Gastroesophageal sphincter (tissue), 4 donors: ENCODE data around the gene INO80C. TPM values are rescaled to one million over a fixed set of nuclear protein-coding genes. Genes with fewer than 3 reads are reported as not detected.

Source experiments
- ATAC-seq: fragments of 150-250 bp; one replicate; pipeline ENCODE4 v1.9.1; 2016; ENCODE audit warnings: mild to moderate bottlenecking, moderate library complexity
- H3K27ac ChIP-seq, 4 donors: fragments of 200-600 bp; sonication (generic) in 3 of 4; 1 replicate in 3 of 4; 2 replicates in 1 of 4; pipeline ENCODE4 v1.5.1; 2016 to 2019
- H3K27me3 ChIP-seq: fragments of 200-600 bp; sonication (generic); one replicate; pipeline ENCODE4 v1.5.1; 2019
- H3K36me3 ChIP-seq, 2 donors: fragments of 200-600 bp; sonication (generic); one replicate each; pipeline ENCODE4 v1.5.1; 2019; ENCODE audit warnings: control low read depth in 1 of 2
- H3K4me1 ChIP-seq, 3 donors: fragments of 200-600 bp; sonication (generic); 1 replicate in 2 of 3; 2 replicates in 1 of 3; pipeline ENCODE4 v1.5.1; 2016 to 2019; ENCODE audit warnings: control low read depth in 2 of 3
- H3K4me3 ChIP-seq, 2 donors: fragments of 200-600 bp; sonication (generic); one replicate each; pipeline ENCODE4 v1.5.1; 2019; ENCODE audit warnings: mild to moderate bottlenecking in 1 of 2, moderate library complexity in 1 of 2
- H3K9me3 ChIP-seq, 3 donors: fragments of 200-600 bp; sonication (generic); one replicate each; pipeline ENCODE4 v1.5.1; 2017 to 2019; ENCODE audit warnings: control low read depth in 2 of 3
- EP300 ChIP-seq: sonication (generic); formaldehyde crosslinking; IDR thresholded peaks from one replicate; pipeline ENCODE4 v1.6.1; 2017; ENCODE audit warnings: antibody characterized with exemption, mild to moderate bottlenecking
- POLR2A ChIP-seq, 2 donors: fragments of 450-650 bp; IDR thresholded peaks; one replicate each; pipeline ENCODE4 v1.6.1; 2017; ENCODE audit warnings: antibody characterized with exemption in 2 of 2, mild to moderate bottlenecking in 2 of 2, moderate library complexity in 1 of 2
- POLR2AphosphoS5 ChIP-seq: sonication (generic); formaldehyde crosslinking; IDR thresholded peaks from one replicate; pipeline ENCODE4 v1.6.1; 2017; ENCODE audit warnings: antibody characterized with exemption
- WGBS, 2 donors: methylation state at CpG; one replicate each; pipeline ENCODE4 v1.1.5; 2018; ENCODE audit warnings: low coverage in 1 of 2; 5-methylcytosine and 5-hydroxymethylcytosine counted together
- total RNA-seq, 4 donors: library from RNA; depleted of rRNA; stranded (reverse); fragments of >200 nt; gene quantifications; one replicate each; pipeline ENCODE4 v1.1.0, GENCODE V29; 2016
- TF ChIP-seq, protein P1 (sequence below), 4 experiments: fragments of 200-600 bp in 2 of 4; fragments of 450-650 bp in 2 of 4; sonication (generic) in 1 of 4; IDR thresholded peaks; one replicate each; pipeline ENCODE4 v1.5.1; 2017 to 2019; ENCODE audit warnings: antibody characterized with exemption in 4 of 4, mild to moderate bottlenecking in 2 of 4, moderate library complexity in 2 of 4

Gene INO80C
- total RNA-seq, 4 donors from 2014 or later: 5.8 to 13.6 (median 8.6) TPM

DNA sequence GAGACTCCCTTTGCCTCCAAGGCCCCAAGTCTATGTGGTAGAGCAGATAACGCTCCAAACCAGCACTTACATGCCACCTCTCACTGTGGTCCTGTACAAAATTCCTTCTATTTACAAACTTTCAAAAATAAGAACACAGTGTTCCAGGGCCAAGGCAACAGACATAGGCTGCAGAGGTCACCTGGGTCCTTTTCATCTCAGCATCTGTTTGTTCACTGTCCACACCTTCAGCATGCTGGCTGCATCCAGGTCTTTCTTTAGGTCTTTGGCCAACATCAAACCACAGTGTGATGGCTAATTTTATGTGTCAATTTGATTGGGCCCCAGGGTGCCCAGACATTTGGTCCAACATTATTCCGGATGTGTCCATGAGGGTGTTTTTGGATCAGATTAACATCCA is 20.0 kb upstream of the INO80C start:
- no peak for TF ChIP-seq POLR2AphosphoS5
- TF ChIP-seq EP300: no peak
- no peak for TF ChIP-seq POLR2A (IDR thresholded peaks at IDR 0.05)
- TF ChIP-seq, protein P1, sequence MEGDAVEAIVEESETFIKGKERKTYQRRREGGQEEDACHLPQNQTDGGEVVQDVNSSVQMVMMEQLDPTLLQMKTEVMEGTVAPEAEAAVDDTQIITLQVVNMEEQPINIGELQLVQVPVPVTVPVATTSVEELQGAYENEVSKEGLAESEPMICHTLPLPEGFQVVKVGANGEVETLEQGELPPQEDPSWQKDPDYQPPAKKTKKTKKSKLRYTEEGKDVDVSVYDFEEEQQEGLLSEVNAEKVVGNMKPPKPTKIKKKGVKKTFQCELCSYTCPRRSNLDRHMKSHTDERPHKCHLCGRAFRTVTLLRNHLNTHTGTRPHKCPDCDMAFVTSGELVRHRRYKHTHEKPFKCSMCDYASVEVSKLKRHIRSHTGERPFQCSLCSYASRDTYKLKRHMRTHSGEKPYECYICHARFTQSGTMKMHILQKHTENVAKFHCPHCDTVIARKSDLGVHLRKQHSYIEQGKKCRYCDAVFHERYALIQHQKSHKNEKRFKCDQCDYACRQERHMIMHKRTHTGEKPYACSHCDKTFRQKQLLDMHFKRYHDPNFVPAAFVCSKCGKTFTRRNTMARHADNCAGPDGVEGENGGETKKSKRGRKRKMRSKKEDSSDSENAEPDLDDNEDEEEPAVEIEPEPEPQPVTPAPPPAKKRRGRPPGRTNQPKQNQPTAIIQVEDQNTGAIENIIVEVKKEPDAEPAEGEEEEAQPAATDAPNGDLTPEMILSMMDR (IDR thresholded peaks at IDR 0.05): no peak
- Histone ChIP-seq H3K9me3 (no peaks in the 10 kb centered on the region), H3K4me3 (no peak overlapping the region), H3K27me3 (no peaks in the 10 kb centered on the region), H3K27ac (no peak overlapping the region), H3K4me1 (peaks cover 0 to 14% (median 0%) of the 10 kb centered on the region in 3 donors), H3K36me3 (no peaks in the 10 kb centered on the region)
- 100% methylated on average over 1 to 2 of the region's 2 CpGs for WGBS, 2 donors
- no peak for ATAC-seq

- Histone ChIP-seq H3K4me1 (peaks cover 0 to 14% (median 0%) of the 10 kb centered on the region in 3 donors), H3K27me3 (no peaks in the 10 kb centered on the region), H3K27ac (no peak overlapping the region), H3K36me3 (no peaks in the 10 kb centered on the region), H3K9me3 (no peaks in the 10 kb centered on the region), H3K4me3 (no peak overlapping the region)
- WGBS, 2 donors: 49 to 60% methylated on average over 2 to 3 of the region's 3 CpGs
- ATAC-seq: no peak
- TF ChIP-seq EP300 (no peak), POLR2AphosphoS5 (no peak), POLR2A (IDR thresholded peaks at IDR 0.05) (no peak)
- TF ChIP-seq, protein P1 (IDR thresholded peaks at IDR 0.05): no peak
Observed at GRCh38 chr18:35516789-35517188, 19.0 kb upstream of the INO80C start.

DNA sequence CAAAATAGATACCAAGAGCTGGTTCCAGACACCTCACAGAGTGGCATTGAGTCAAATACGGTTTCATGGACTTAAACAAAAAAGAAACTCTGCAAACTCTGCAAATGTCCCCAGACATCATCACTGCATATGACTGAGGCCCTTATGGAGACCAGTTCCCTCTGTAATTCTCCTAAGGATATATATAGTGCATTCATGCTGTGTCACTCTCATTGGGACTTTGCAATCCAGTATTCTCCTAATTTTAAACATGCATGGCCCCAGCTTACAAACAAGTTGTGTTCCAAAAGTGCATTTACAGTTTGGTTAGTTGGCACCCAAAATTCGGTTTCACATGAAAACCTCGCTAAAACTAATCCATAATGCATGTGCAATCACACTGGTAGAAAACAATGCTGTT is 18.6 kb upstream of the INO80C start:
- Histone ChIP-seq H3K4me1 (peaks cover 0 to 14% (median 0%) of the 10 kb centered on the region in 3 donors), H3K9me3 (no peaks in the 10 kb centered on the region), H3K27me3 (no peaks in the 10 kb centered on the region), H3K4me3 (no peak overlapping the region), H3K27ac (no peak overlapping the region), H3K36me3 (no peaks in the 10 kb centered on the region)
- TF ChIP-seq POLR2AphosphoS5: no peak
- ATAC-seq: no peak
- WGBS, 2 donors: 87 to 88% methylated on average over 3 of the region's 3 CpGs

DNA sequence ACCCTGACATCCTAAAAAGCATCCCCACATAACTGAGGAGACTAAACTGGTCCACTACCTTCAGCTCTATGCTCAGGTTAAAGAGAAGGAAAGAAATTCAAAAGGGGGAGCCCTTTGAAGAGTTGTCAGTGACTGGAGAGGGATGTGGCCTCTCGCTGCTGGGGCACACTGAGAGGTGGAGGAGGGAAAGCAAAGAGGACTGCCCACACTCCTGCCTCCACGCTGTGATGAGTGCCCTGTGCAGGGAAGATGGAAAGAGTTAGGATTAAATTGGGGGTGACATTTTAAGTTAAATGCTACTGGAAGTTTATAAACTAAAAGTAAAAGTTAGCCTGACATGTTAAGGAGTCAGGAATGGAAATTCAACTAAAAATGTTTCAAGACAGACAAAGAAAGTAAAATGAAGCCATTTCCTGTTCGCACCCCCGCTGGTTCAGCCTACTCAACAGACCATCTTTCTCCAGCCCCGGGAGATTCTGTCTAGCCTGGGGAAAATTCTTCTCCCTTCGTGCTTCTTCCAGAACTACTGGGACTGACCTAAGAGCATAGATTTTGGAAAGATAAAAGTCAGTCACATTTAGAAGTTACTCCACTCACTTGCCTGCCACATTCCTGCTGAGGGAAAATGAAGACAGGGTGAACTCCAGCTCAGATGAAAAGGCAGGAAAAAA is 17.8 kb upstream of the INO80C start:
- no peak overlapping the region for H3K4me3 ChIP-seq
- no peaks in the 10 kb centered on the region for H3K36me3 ChIP-seq
- no peak for ATAC-seq
- H3K4me1 ChIP-seq: peaks cover 0 to 14% (median 0%) of the 10 kb centered on the region in 3 donors
- WGBS, 2 donors: 51 to 54% methylated on average over 6 of the region's 6 CpGs
- no peaks in the 10 kb centered on the region for H3K9me3 ChIP-seq
- TF ChIP-seq, protein P1 (IDR thresholded peaks at IDR 0.05): no peak
- TF ChIP-seq EP300: no peak
- TF ChIP-seq POLR2AphosphoS5: no peak
- TF ChIP-seq POLR2A (IDR thresholded peaks at IDR 0.05): no peak
- H3K27me3 ChIP-seq: no peaks in the 10 kb centered on the region
- H3K27ac ChIP-seq: no peak overlapping the region

DNA sequence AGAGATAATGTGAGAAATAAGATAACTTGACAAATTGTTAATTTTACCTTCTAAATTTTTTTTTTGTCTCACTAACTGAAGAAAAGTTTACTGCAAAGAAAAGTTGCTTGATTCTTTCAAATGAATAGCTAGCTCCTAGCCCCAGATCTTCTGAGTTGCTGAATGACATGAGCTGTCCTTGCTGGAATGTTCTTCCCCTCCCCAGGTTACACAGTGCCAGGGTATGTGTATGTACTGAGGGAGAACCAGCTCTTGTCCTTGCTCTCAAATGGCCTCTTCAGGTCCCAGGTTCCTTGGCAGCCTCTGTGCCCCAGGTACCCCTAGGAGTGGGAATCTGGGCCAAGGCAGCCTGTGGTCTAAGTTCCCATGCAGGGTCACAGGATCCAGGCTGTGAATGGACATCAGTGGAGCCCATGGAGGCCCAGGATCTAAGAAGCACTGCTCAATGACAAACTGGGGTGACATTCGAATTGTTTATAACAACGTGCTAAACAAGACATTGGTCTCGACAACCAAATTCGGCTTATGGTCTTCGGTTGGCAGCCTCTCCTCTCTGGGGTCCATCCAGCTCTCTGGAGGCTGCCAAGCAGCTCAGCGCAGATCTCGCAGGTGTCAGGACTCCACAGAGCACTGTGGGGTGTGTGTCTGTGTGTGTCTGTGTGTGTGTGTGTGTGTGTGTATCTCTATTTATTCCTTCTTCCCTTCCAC is 17.1 kb upstream of the INO80C start:
- no peak for ATAC-seq
- peaks cover 0 to 14% (median 0%) of the 10 kb centered on the region in 3 donors for H3K4me1 ChIP-seq
- no peak overlapping the region for H3K4me3 ChIP-seq
- TF ChIP-seq POLR2A (IDR thresholded peaks at IDR 0.05): no peak
- TF ChIP-seq, protein P1 (IDR thresholded peaks at IDR 0.05): no peak
- no peak for TF ChIP-seq POLR2AphosphoS5
- TF ChIP-seq EP300: no peak
- WGBS, 2 donors: 59 to 80% methylated on average over 2 to 5 of the region's 7 CpGs
- no peaks in the 10 kb centered on the region for H3K27me3 ChIP-seq
- no peak overlapping the region for H3K27ac ChIP-seq
- no peaks in the 10 kb centered on the region for H3K9me3 ChIP-seq
- H3K36me3 ChIP-seq: no peaks in the 10 kb centered on the region
